CD4-positive, alpha-beta memory T cell (primary cell): ENCODE results near the gene ATP10A. TPM values are rescaled to one million over a fixed set of nuclear protein-coding genes. Genes with fewer than 3 reads are reported as not detected.

Experiments used
- CTCF ChIA-PET: fragments of 350-600 bp; sonication (Branson Sonifier 250); formaldehyde crosslinking; loops from one replicate; lab custom pipeline; 2021; ENCODE audit warnings: inconsistent platforms; ENCODE audit not compliant: partially characterized antibody; lab: Charles Lee
- POLR2A ChIA-PET: fragments of 350-600 bp; sonication (Branson Sonifier 250); formaldehyde crosslinking; loops from one replicate; lab custom pipeline; 2021; ENCODE audit not compliant: partially characterized antibody; lab: Charles Lee
- DNase-seq, 5 donors: peaks; one replicate each; pipeline versions ENCODE4 v3.0.0 to v3.0.0-alpha.2; 2020 to 2022; ENCODE audit warnings: mixed read lengths in 1 of 5
- H3K27ac ChIP-seq: one replicate; pipeline ENCODE4 v1.7.0; 2013; ENCODE audit warnings: low read depth, low read length
- H3K27me3 ChIP-seq: 2 replicates; pipeline ENCODE4 v1.7.0; 2013; ENCODE audit warnings: mild to moderate bottlenecking, low read length, moderate library complexity; ENCODE audit not compliant: insufficient read depth
- H3K36me3 ChIP-seq: 2 replicates; pipeline ENCODE4 v1.7.0; 2013; ENCODE audit warnings: mild to moderate bottlenecking, low read length, moderate library complexity; ENCODE audit not compliant: insufficient read depth
- H3K4me1 ChIP-seq: 2 replicates; pipeline ENCODE4 v1.7.0; 2013; ENCODE audit warnings: mild to moderate bottlenecking, low read length, moderate library complexity; ENCODE audit not compliant: insufficient read depth
- H3K4me3 ChIP-seq, 2 donors: one replicate each; pipeline ENCODE4 v1.7.0; 2013; ENCODE audit warnings: low read length in 2 of 2, mild to moderate bottlenecking in 1 of 2
- H3K9me3 ChIP-seq, 2 donors: one replicate each; pipeline ENCODE4 v1.7.0; 2013; ENCODE audit warnings: low read length in 2 of 2, control low read depth in 1 of 2; ENCODE audit not compliant: control insufficient read depth in 1 of 2
- H3K27ac Mint-ChIP-seq, 7 donors: one replicate each; pipeline ENCODE4 v1.8.0; 2020 to 2021; ENCODE audit warnings: mixed read lengths in 7 of 7, mild to moderate bottlenecking in 6 of 7, inconsistent platforms in 3 of 7, moderate library complexity in 3 of 7
- H3K27me3 Mint-ChIP-seq, 2 donors: one replicate each; pipeline ENCODE4 v1.8.0; 2020 to 2021; ENCODE audit warnings: mixed read lengths in 2 of 2
- H3K36me3 Mint-ChIP-seq, 2 donors: one replicate each; pipeline ENCODE4 v1.8.0; 2020 to 2021; ENCODE audit warnings: mixed read lengths in 2 of 2, inconsistent platforms in 1 of 2, mild to moderate bottlenecking in 1 of 2
- H3K4me1 Mint-ChIP-seq, 4 donors: one replicate each; pipeline ENCODE4 v1.8.0; 2020 to 2021; ENCODE audit warnings: mixed read lengths in 4 of 4, mild to moderate bottlenecking in 1 of 4
- H3K4me3 Mint-ChIP-seq, 8 donors: one replicate each; pipeline ENCODE4 v1.8.0; 2020 to 2021; ENCODE audit warnings: mixed read lengths in 8 of 8, mild to moderate bottlenecking in 7 of 8, moderate library complexity in 6 of 8, inconsistent platforms in 3 of 8
- H3K9me3 Mint-ChIP-seq, 8 donors: one replicate each; pipeline ENCODE4 v1.8.0; 2020 to 2021; ENCODE audit warnings: mixed read lengths in 8 of 8, mild to moderate bottlenecking in 5 of 8, inconsistent platforms in 3 of 8, moderate library complexity in 1 of 8
- intact Hi-C: fragments of 100-400 bp; cut with micrococcal nuclease; formaldehyde crosslinking; loops from one replicate; pipeline ENCODE4 v1.15.1; 2023
- polyA plus RNA-seq, 2 donors: library from polyadenylated mRNA; unstranded; fragments of 300-500 nt; fragmentation: Illumina TruSeq; gene quantifications; one replicate each; pipeline ENCODE4 v1.2.3, GENCODE V29; 2021
- total RNA-seq, 2 experiments: library from RNA; stranded (reverse); gene quantifications; one replicate each; pipeline ENCODE4 v1.2.3, GENCODE V29; 2021

Gene ATP10A
- total and polyA plus RNA-seq, 4 experiments from 2014 or later, result 2.7 to 51.1 (median 29.7) TPM

DNA sequence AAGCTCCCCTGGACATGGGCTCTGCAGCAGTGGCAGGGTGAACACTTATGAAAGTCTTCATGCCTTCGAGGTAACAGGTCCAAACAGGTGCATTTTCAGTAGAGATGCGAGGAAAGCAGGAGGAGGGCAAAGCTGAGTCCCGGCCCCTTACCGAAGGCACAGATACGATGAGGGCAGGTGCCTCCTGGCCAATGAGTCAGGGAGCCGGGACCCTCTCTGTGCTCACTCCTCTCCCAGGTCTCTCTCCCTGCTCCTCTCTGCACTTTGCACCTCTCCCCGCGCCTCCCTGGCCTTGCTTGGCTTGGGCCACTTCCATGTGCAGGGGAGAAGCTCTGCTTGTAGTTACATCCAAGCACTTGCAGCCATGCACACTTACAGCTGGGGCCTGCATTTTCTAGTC lies 187.1 kb downstream of the ATP10A start:
- no peak overlapping the region for H3K4me3 ChIP-seq
- no peaks in the 10 kb centered on the region for H3K9me3 ChIP-seq
- DNase-seq, result no peak
- Mint-ChIP-seq H3K27me3 (peaks cover 0 to 4% of the 10 kb centered on the region in 2 donors), H3K4me1 (peaks cover 0 to 3% (median under 1%) of the 10 kb centered on the region in 4 donors), H3K9me3 (peaks cover 0 to 8% (median 4%) of the 10 kb centered on the region in 8 donors), H3K4me3 (no peak overlapping the region), H3K36me3 (peaks cover 29 to 30% of the 10 kb centered on the region in 2 donors), H3K27ac (no peak overlapping the region)
- H3K27ac ChIP-seq, result no peak overlapping the region
- no peaks in the 10 kb centered on the region for H3K27me3 ChIP-seq
- POLR2A ChIA-PET, result no interaction called here
- peaks cover 3% of the 10 kb centered on the region for H3K36me3 ChIP-seq
- CTCF ChIA-PET, result interaction anchor here (0.9 kb wide), 1 partner anchor 258 kb away, joined by 4 read pairs; no protein-coding TSS in a partner anchor
- no peaks in the 10 kb centered on the region for H3K4me1 ChIP-seq
- intact Hi-C loops, result no loop called here

- intact Hi-C loops, result no loop called here
- Histone ChIP-seq H3K27me3 (no peaks in the 10 kb centered on the region), H3K36me3 (peaks cover 3% of the 10 kb centered on the region), H3K9me3 (no peaks in the 10 kb centered on the region), H3K4me1 (no peaks in the 10 kb centered on the region), H3K27ac (no peak overlapping the region), H3K4me3 (no peak overlapping the region)
- Mint-ChIP-seq H3K27me3 (peaks cover 4 to 5% of the 10 kb centered on the region in 2 donors), H3K27ac (peak overlapping the region in 2 of 7 donors; percentile 24 to 40), H3K4me1 (peaks cover 0 to 3% (median 1%) of the 10 kb centered on the region in 4 donors), H3K36me3 (peaks cover 23 to 26% of the 10 kb centered on the region in 2 donors), H3K4me3 (no peak overlapping the region), H3K9me3 (peaks cover 0 to 8% (median 4%) of the 10 kb centered on the region in 8 donors)
- ChIA-PET CTCF (no interaction called here), POLR2A (no interaction called here)
- no peak for DNase-seq
Observed at GRCh38 chr15:25675396-25675795, 187.7 kb downstream of the ATP10A start.

GRCh38 chr15:25674913-25675312 lies 188.2 kb downstream of the ATP10A start:
- Mint-ChIP-seq H3K9me3 (peaks cover 0 to 9% (median 4%) of the 10 kb centered on the region in 8 donors), H3K4me3 (peak overlapping the region in 1 of 8 donors; percentile 20), H3K4me1 (peaks cover 0 to 3% (median 2%) of the 10 kb centered on the region in 4 donors), H3K36me3 (peaks cover 18 to 22% of the 10 kb centered on the region in 2 donors), H3K27ac (peak overlapping the region in 1 of 7 donors; percentile 40), H3K27me3 (peaks cover 4 to 6% of the 10 kb centered on the region in 2 donors)
- DNase-seq, result no peak
- Histone ChIP-seq H3K9me3 (no peaks in the 10 kb centered on the region), H3K27me3 (no peaks in the 10 kb centered on the region), H3K4me3 (no peak overlapping the region), H3K4me1 (no peaks in the 10 kb centered on the region), H3K27ac (no peak overlapping the region), H3K36me3 (peaks cover 3% of the 10 kb centered on the region)
- intact Hi-C loops, result no loop called here
- ChIA-PET POLR2A (no interaction called here), CTCF (no interaction called here)

DNA sequence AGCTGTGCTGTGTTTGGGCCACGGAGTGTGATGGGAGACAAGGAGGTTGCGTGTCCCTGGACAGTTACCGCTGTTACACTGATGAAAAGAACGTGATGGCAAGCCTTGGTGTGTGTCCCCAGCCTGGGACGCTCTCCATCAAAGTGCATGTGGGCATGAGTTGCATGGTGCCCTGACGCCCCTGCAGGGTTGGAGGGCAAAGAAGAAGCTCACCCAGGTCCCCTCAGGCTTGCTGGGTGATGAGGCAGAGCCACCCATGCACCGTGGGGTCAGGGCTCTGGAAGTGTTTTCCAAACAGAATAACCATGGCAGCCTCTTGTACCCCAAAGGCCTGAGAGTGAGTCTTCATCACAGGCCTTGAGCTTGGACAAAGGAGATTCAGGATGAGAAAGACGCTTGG lies 189.2 kb downstream of the ATP10A start:
- no peak for DNase-seq
- Histone ChIP-seq H3K4me3 (no peak overlapping the region), H3K27ac (no peak overlapping the region), H3K4me1 (no peaks in the 10 kb centered on the region), H3K9me3 (no peaks in the 10 kb centered on the region), H3K27me3 (no peaks in the 10 kb centered on the region), H3K36me3 (no peaks in the 10 kb centered on the region)
- no peak overlapping the region for H3K4me3 Mint-ChIP-seq
- CTCF ChIA-PET, result no interaction called here
- H3K9me3 Mint-ChIP-seq, result peaks cover 0 to 9% (median 4%) of the 10 kb centered on the region in 8 donors
- POLR2A ChIA-PET, result no interaction called here
- peaks cover 12 to 17% of the 10 kb centered on the region in 2 donors for H3K36me3 Mint-ChIP-seq
- H3K27ac Mint-ChIP-seq, result no peak overlapping the region
- intact Hi-C loops, result no loop called here
- H3K27me3 Mint-ChIP-seq, result peaks cover 6 to 8% of the 10 kb centered on the region in 2 donors
- H3K4me1 Mint-ChIP-seq, result peaks cover 0 to 4% (median 3%) of the 10 kb centered on the region in 4 donors

- Mint-ChIP-seq H3K27me3 (peaks cover 6 to 10% of the 10 kb centered on the region in 2 donors), H3K4me1 (peaks cover 0 to 4% (median 3%) of the 10 kb centered on the region in 4 donors), H3K27ac (no peak overlapping the region), H3K9me3 (peaks cover 0 to 9% (median 4%) of the 10 kb centered on the region in 8 donors), H3K36me3 (peaks cover 6 to 11% of the 10 kb centered on the region in 2 donors), H3K4me3 (no peak overlapping the region)
- no peak overlapping the region for H3K27ac ChIP-seq
- H3K9me3 ChIP-seq, result no peaks in the 10 kb centered on the region
- no peaks in the 10 kb centered on the region for H3K27me3 ChIP-seq
- DNase-seq, result no peak
- H3K4me3 ChIP-seq, result no peak overlapping the region
- H3K4me1 ChIP-seq, result no peaks in the 10 kb centered on the region
- POLR2A ChIA-PET, result no interaction called here
- intact Hi-C loops, result no loop called here
- CTCF ChIA-PET, result no interaction called here
- H3K36me3 ChIP-seq, result no peaks in the 10 kb centered on the region
Observed at GRCh38 chr15:25673351-25673750, 189.8 kb downstream of the ATP10A start.

DNA sequence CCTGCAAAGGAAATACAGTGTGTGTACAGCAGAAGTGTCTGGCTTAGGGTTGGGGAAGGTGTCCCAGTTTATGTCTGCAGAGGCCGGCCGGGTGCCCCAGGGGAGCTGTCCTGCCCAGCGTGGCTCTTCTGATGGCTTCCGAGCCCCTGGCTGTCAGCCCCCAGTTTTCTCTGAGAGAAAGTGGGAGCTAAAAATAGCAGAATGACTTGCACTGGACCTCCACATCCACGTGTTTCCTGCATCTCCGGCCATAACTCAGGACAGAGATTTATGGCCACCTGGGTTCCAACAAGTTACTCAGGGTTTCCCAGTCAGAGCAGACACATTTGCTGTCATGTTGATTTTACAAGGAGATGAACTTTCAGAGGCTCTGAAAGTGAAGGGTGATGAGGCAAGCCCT lies 192.0 kb downstream of the ATP10A start:
- H3K36me3 Mint-ChIP-seq, result no peaks in the 10 kb centered on the region
- no peak overlapping the region for H3K4me3 Mint-ChIP-seq
- no peak overlapping the region for H3K27ac Mint-ChIP-seq
- H3K9me3 ChIP-seq, result no peaks in the 10 kb centered on the region
- H3K4me3 ChIP-seq, result no peak overlapping the region
- H3K4me1 Mint-ChIP-seq, result peaks cover 0 to 4% (median 3%) of the 10 kb centered on the region in 4 donors
- no peaks in the 10 kb centered on the region for H3K4me1 ChIP-seq
- H3K36me3 ChIP-seq, result no peaks in the 10 kb centered on the region
- intact Hi-C loops, result no loop called here
- no peaks in the 10 kb centered on the region for H3K27me3 ChIP-seq
- H3K27ac ChIP-seq, result no peak overlapping the region
- CTCF ChIA-PET, result interaction anchor here (1.6 kb wide), 1 partner anchor 39 kb away, joined by 5 read pairs; no protein-coding TSS in a partner anchor
- peaks cover 6 to 10% of the 10 kb centered on the region in 2 donors for H3K27me3 Mint-ChIP-seq
- no peak for DNase-seq
- POLR2A ChIA-PET, result no interaction called here
- H3K9me3 Mint-ChIP-seq, result peaks cover 0 to 9% (median 4%) of the 10 kb centered on the region in 8 donors

GRCh38 chr15:25670621-25671020 lies 192.5 kb downstream of the ATP10A start:
- CTCF ChIA-PET, result interaction anchor here (1.6 kb wide), 1 partner anchor 40 kb away, joined by 5 read pairs; no protein-coding TSS in a partner anchor
- Mint-ChIP-seq H3K27me3 (peaks cover 6 to 10% of the 10 kb centered on the region in 2 donors), H3K9me3 (peaks cover 0 to 9% (median 4%) of the 10 kb centered on the region in 8 donors), H3K36me3 (no peaks in the 10 kb centered on the region), H3K4me3 (no peak overlapping the region), H3K4me1 (peaks cover 0 to 4% (median 3%) of the 10 kb centered on the region in 4 donors), H3K27ac (no peak overlapping the region)
- no peak for DNase-seq
- Histone ChIP-seq H3K27me3 (no peaks in the 10 kb centered on the region), H3K27ac (no peak overlapping the region), H3K36me3 (no peaks in the 10 kb centered on the region), H3K4me1 (no peaks in the 10 kb centered on the region), H3K4me3 (no peak overlapping the region), H3K9me3 (no peaks in the 10 kb centered on the region)
- POLR2A ChIA-PET, result no interaction called here
- intact Hi-C loops, result no loop called here
